ENCODE results near the gene HNRNPA2B1. TPM values are rescaled to one million over a fixed set of nuclear protein-coding genes. Genes with fewer than 3 reads are reported as not detected.

The HNRNPA2B1 gene
- total RNA-seq (ENCODE audit: insufficient read depth, low replicate concordance): 96.5 TPM

- peak; percentile 99 for DNase-seq (ENCODE audit: low spot score)
Observed at GRCh38 chr7:26200444-26201246, at the start of gene HNRNPA2B1. Gene HNRNPA2B1, minus strand, starts transcription at chr7:26200746. Its CDS starts 169 bp downstream, at chr7:26200577.

GRCh38 chr7:26250239-26250638 lies 49.7 kb upstream of the HNRNPA2B1 start:
- no peak for DNase-seq (ENCODE audit: low spot score)

DNA sequence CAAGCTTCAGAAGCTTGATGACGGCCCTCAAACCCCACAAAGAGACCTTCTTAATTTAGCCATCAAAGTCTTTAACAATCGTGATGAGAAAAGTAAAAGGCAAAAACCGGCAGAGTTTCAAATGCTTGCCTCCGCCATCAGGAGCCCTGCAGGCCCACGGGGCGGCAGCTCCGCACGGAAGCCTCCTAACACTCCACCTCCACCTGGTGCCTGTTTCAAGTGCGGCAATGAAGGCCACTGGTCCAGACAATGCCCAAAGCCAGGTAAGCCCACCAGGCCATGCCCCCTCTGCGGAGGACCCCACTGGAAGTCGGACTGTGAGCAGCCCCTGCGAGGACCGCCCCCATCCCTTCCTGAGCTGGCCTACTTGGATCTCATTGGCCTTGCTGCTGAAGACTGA lies 44.6 kb upstream of the HNRNPA2B1 start:
- DNase-seq (ENCODE audit: low spot score): no peak

GRCh38 chr7:26238032-26238431 lies 37.5 kb upstream of the HNRNPA2B1 start:
- no peak for DNase-seq (ENCODE audit: low spot score)

GRCh38 chr7:26237035-26237807 lies 36.7 kb upstream of the HNRNPA2B1 start:
- DNase-seq (ENCODE audit: low spot score): no peak

GRCh38 chr7:26233902-26234511 lies 33.5 kb upstream of the HNRNPA2B1 start:
- no peak for DNase-seq (ENCODE audit: low spot score)

GRCh38 chr7:26227987-26228386 lies 27.4 kb upstream of the HNRNPA2B1 start:
- DNase-seq (ENCODE audit: low spot score): no peak

DNA sequence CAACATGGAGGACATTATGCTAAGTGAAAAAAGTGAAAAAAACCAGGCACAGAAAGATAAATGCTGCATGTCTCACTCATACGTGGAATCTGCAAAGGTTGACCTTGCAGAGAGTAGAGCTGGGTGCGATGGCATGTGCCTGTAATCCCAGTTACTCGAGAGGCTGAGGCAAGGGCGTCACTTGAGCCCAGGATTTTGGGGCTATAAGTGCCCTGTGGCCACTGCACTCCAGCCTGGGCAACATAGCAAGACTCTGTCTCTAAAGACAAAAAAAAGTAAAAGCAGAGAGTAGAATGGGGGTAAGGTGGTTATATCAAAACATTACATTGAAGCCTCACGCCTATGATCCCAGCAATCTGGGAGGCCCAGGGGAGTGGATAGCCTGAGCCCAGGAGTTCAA lies 23.8 kb upstream of the HNRNPA2B1 start:
- no peak for DNase-seq (ENCODE audit: low spot score)

DNA sequence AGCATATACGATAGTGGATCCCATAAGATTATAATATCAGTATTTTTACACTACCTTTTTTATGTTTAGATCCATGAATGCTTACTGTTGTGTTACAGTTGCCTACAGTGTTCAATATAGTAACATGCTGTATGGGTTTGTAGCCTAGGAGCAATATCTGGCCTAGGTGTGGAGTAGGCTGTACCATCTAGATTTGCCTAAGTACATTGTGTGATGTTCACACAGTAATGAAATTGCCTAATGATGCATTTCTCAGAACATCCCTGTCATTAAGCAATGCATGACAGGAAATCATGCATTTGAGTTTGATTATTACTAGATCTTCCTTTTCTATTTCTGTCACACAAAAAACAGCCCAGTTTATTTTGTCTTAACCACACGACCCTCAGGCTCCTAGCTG lies 15.5 kb upstream of the HNRNPA2B1 start:
- DNase-seq (ENCODE audit: low spot score): no peak

- DNase-seq (ENCODE audit: low spot score): no peak
Observed at GRCh38 chr7:26213807-26214515, 13.4 kb upstream of the HNRNPA2B1 start.

GRCh38 chr7:26212921-26213718 lies 12.6 kb upstream of the HNRNPA2B1 start:
- DNase-seq (ENCODE audit: low spot score): no peak

GRCh38 chr7:26208040-26208439 lies 7.5 kb upstream of the HNRNPA2B1 start:
- DNase-seq (ENCODE audit: low spot score): no peak

- DNase-seq (ENCODE audit: low spot score): no peak
Observed at GRCh38 chr7:26203016-26203415, 2.5 kb upstream of the HNRNPA2B1 start.

DNA sequence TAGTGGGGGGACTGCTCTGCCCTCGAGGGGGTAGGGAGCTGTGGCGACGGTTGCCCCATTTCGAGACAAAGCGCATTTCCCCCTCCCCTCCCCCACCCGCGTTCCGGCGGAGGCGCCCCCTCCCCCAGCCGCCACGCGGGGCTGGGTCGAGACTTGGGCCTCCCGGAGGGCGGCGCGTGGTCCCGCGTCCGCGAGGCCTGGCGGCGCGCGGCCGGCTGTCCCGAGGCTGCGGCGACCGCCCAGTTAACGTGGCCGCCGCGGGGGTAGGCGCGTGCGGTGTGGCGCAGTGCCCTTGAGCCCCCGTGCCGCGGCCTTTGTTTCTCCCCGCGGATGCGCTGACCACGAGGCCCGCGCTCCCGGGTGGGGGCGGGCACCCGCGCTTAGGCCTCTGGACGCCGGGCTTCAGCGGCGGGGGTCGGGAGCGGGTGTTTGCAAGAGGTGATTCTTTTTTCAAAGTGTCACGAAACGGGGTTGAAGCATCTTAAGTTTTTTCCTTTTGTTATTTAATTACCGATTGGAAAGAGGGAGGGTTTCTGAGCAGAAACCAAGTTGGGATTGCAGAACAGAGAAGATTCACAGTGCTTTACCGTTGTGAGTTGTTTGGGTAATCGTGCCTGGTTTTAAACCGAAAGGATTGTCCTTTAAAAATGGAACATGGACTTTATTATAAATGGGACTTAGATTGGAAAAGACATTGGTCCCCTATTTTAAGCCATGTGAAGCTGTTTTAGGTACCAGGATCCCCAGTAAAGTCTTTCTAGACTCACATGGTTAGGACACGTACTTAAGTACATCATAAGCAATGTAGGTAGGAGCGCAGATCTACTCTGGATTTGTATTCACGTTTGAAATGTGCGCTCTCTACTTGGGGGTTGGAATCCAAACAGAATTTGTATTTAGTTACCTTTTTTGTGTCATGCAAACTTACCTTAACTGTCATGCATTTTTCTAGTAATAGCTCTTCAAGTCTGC lies 1.8 kb upstream of the HNRNPA2B1 start:
- DNase-seq (ENCODE audit: low spot score): peak; percentile 56

GRCh38 chr7:26201247-26202018 lies 887 bp upstream of the HNRNPA2B1 start, which contains the start of gene CBX3:
Gene CBX3, plus strand, starts transcription at chr7:26201745. Its CDS starts 1,254 bp downstream, at chr7:26202999.
- no peak for DNase-seq (ENCODE audit: low spot score)

- DNase-seq (ENCODE audit: low spot score): peak; percentile 80
Observed at GRCh38 chr7:26200038-26200443, 505 bp downstream of the HNRNPA2B1 start.

DNA sequence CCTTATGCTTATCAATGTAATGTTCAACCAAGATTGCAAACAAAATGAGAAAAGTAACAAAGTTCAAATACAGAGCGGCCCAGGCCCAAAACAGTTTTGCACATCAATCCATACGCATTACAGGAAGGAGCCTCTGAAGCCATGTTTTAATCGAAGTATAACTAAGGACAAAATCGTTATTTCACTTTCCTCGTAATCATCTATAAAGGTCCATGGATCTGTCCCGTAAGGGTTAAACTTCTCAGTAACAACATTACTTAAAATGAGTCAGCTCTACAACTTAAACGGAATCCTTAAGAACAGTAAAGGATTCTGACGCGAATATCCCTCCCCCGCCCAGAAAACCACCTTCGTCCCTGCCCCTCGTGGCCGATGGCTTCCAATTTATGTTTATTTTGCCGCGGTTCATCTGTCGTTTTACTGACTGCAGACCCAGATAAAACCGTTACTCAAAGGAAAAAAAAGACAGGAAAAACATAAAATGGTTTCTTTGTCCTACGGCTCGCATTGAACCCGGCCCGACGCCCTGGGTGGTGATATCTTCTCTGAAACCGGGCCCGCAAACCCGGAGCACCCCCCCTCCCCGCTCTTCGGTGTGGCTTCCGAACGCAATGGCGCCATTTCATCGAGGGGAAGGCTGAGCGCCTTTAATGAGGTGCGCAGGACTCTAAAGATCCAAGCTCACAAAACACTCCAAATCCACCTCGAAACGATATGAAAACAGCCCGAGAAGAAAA lies 1.1 kb downstream of the HNRNPA2B1 start:
- peak; percentile 54 for DNase-seq (ENCODE audit: low spot score)

DNA sequence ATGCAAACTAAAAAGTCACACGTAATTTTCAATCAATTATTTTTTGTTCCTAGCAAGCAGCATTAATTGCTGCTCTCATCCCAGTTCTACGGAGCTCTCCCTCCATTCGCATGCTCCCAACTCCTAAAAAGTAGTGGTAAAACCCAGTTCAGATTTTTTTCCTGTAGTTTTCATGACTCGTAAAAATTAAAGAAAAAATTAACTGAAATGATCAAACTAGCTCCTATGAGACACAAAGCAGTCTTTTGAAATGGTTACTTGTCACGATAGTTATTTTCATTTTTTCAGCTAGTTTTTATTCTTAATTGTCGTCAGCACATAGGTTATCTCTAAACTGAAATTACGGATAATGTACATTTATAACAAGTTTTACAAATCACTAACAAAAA lies 1.8 kb downstream of the HNRNPA2B1 start:
- no peak for DNase-seq (ENCODE audit: low spot score)
